Measurements from ENCODE around the gene MOSPD3.

Gene MOSPD3

DNA sequence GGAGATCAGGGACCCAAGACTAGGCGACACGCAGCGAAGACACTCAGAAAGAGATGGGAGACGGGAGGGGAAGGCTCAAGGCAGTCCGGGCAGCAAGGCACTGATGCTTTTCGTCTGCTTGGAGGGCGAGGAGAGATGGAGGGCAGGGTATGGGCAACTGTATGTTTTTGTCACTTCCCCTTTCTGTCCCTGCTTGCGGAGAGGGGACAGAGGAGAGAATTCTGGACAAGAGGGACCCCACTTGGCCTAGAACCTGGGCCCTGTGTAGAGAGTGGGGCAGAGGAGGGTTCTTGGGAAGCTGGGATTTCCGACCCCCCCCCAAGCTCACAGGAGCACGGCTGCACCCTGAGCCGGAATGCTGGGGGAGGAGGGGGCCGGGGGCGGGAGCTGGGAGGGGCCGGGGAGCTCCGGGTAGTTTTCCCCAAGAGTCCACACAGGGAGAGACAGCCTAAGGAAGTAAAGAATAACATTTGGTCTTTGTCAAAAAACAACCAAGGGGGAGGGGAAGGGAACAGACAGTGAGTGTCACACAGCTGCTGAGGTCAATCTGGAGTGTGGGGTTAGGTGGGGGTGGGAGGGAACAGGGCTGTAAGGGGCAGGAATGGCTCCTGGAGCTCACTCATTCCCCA, 28.2 kb upstream of the MOSPD3 start:
- DNase-seq: peak; percentile 5
- in situ Hi-C loops (cut with HindIII; ENCODE audit: low pct_ligation_motif_present, low sequenced_read_pairs): no loop called here
- TF ChIP-seq CTCF (IDR thresholded peaks at IDR 0.05; ENCODE audit: low read depth, low read length, missing control alignments): no peak

GRCh38 chr7:100584683-100585510, 27.4 kb upstream of the MOSPD3 start:
- no peak for TF ChIP-seq CTCF (IDR thresholded peaks at IDR 0.05; ENCODE audit: low read depth, low read length, missing control alignments)
- peaks cover 27% of the 10 kb centered on the region for H3K36me3 ChIP-seq (replicated peaks)
- DNase-seq: peak; percentile 70
- H3K27me3 ChIP-seq (replicated peaks): no peaks in the 10 kb centered on the region
- in situ Hi-C loops (cut with HindIII; ENCODE audit: low pct_ligation_motif_present, low sequenced_read_pairs): no loop called here
- H3K27ac ChIP-seq: peak overlapping the region; percentile 88
- peak overlapping the region; percentile 74 for H3K4me3 ChIP-seq (ENCODE audit: low read depth, low read length)

More for the DNA sequence above, 28.2 kb upstream of the MOSPD3 start:
- Histone ChIP-seq H3K27ac (peak overlapping the region; percentile 88), H3K4me3 (ENCODE audit: low read depth, low read length) (peak overlapping the region; percentile 74), H3K36me3 (replicated peaks) (peaks cover 33% of the 10 kb centered on the region), H3K27me3 (replicated peaks) (no peaks in the 10 kb centered on the region)

DNA sequence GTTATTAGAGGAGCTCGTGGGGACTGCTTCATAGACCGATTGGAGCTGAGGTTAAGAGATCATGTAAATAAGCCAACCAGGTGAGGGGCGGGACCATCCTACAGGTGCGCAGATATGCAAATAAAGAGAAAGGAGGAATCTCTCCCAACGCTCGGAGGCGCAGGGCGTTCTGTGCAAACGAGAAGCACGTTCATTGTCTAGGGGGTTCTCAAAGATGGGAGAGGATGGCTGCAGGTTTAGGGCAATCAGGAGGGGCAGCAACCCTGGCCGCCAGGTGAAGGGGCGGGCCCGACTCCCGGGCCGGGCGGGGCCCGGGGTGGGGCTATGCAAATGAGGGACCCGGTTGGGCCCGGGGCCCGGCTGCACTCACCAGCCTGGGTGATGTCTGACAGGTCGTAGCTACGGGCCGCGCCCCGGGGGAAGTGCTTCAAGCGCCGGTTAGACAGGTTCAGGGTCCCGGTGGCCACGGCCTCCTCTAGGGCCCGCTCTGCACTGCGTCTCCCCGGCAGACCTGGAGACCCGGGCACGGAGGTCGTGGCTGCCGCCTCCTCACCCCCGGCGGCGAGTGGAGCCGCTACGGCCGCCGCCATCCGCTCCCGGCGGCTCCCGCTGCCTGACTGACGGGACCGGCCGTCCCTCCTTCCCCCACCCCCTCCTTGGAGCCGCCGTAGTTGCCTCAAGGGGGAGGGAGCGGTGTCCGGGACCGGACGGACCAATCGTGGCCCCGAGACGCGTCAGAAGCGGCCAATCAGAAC, 26.7 kb upstream of the MOSPD3 start, which contains the start of gene LRCH4:
Gene LRCH4, minus strand, starts transcription at position 619 of the 755 bp plus-strand sequence. Its CDS starts 29 bp downstream, at position 590.
- TF ChIP-seq CTCF (IDR thresholded peaks at IDR 0.05; ENCODE audit: low read depth, low read length, missing control alignments): no peak
- Histone ChIP-seq H3K27me3 (replicated peaks) (no peaks in the 10 kb centered on the region), H3K27ac (peak within 1 kb of the TSS; percentile 88), H3K36me3 (replicated peaks) (peaks cover 19% of the 10 kb centered on the region), H3K4me3 (ENCODE audit: low read depth, low read length) (peak within 1 kb of the TSS; percentile 76)
- DNase-seq: peak; percentile 7
- in situ Hi-C loops (cut with HindIII; ENCODE audit: low pct_ligation_motif_present, low sequenced_read_pairs): no loop called here

DNA sequence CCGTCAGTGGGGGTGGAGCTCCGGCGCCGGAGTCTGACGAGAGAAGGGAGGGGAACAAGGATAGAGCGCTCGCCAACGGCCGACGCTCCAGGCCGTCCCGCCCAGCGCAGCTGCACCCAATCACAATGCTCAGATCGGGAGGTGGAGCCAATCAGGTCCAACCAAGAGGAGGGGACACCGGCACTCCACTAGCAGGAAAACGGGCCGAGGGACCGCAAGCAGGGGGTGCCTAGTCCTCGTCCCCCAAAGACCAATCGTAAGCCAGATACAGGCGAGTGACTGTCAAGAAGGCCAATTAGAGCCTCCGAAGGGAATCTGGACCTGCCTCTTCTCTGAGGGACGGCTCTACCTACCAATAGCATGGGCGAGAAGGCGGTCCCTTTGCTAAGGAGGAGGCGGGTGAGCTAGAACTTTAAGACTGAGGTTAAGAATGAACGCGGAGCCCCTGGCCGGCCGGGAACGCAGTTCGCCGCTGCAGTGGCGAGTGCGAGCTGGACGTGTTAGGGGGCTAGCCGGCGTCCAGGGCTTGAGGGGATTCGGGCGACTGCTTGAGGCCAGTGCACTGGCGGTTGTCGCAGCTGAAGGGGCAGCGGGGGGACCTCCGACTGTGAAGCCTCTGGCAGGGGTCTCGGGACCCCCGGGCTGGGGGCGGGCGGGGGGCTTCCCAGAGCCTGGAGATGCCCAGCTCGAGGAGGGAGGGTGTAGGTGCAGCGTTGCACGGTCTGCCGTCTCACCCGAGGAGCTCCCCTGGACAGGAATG, 25.9 kb upstream of the MOSPD3 start, which contains the start of gene FBXO24:
Gene FBXO24, plus strand, starts transcription at position 63 of the 760 bp plus-strand sequence. Its CDS starts 298 bp downstream, at position 361.
- Histone ChIP-seq H3K36me3 (replicated peaks) (peaks cover 12% of the 10 kb centered on the region), H3K27me3 (replicated peaks) (no peaks in the 10 kb centered on the region), H3K27ac (peak within 1 kb of the TSS; percentile 88), H3K4me3 (ENCODE audit: low read depth, low read length) (peak within 1 kb of the TSS; percentile 76)
- no peak for TF ChIP-seq CTCF (IDR thresholded peaks at IDR 0.05; ENCODE audit: low read depth, low read length, missing control alignments)
- DNase-seq: peak; percentile 100
- in situ Hi-C loops (cut with HindIII; ENCODE audit: low pct_ligation_motif_present, low sequenced_read_pairs): no loop called here

GRCh38 chr7:100588438-100588837, 23.9 kb upstream of the MOSPD3 start:
- TF ChIP-seq CTCF (IDR thresholded peaks at IDR 0.05; ENCODE audit: low read depth, low read length, missing control alignments): peak; percentile 55
- Histone ChIP-seq H3K27ac (no peak overlapping the region), H3K36me3 (replicated peaks) (no peaks in the 10 kb centered on the region), H3K4me3 (ENCODE audit: low read depth, low read length) (no peak overlapping the region), H3K27me3 (replicated peaks) (no peaks in the 10 kb centered on the region)
- in situ Hi-C loops (cut with HindIII; ENCODE audit: low pct_ligation_motif_present, low sequenced_read_pairs): no loop called here
- peak; percentile 25 for DNase-seq

Data from brain microvascular endothelial cell (primary cell).